D721Med (cell line): ENCODE data around the gene ZFAND2B.
A peak's percentile ranks its signal among the peaks of the same experiment; 100 is the strongest.

Source experiments
- DNase-seq: peaks from one replicate; pipeline ENCODE4 v3.0.0; 2011; ENCODE audit warnings: low spot score; ENCODE audit not compliant: insufficient read length
- FAIRE-seq: peaks from 2 replicates; lab custom pipeline; 2011; peaks lifted over from hg19 to GRCh38; lab: Jason Lieb, UNC
- TF ChIP-seq, protein P1 (sequence below): IDR thresholded peaks from 2 replicates; pipeline ENCODE4 v1.5.1; 2012; ENCODE audit warnings: mild to moderate bottlenecking, control low read depth; ENCODE audit not compliant: insufficient read depth; ENCODE audit errors: missing control alignments

Gene ZFAND2B

DNA sequence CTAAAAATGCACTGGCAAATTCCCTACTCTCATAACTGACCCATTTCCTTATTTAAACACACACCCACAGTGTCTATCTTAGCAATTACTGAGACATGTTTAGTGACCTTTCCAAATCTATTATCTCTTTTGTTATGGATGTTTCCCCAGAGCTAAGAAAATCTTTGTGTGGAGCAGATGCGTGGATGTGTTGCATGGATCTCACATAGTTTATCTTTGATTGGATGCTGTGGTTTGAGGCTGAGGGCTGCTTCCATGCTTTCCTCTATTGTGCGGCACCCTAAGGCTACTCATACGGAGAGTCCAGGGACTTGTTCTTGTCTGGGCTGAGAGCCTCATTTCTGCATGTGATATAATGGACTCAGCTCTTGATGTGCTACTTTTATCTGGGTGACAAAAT is 27.7 kb downstream of the ZFAND2B start:
- FAIRE-seq (no peak), DNase-seq (no peak)
- TF ChIP-seq, protein P1, sequence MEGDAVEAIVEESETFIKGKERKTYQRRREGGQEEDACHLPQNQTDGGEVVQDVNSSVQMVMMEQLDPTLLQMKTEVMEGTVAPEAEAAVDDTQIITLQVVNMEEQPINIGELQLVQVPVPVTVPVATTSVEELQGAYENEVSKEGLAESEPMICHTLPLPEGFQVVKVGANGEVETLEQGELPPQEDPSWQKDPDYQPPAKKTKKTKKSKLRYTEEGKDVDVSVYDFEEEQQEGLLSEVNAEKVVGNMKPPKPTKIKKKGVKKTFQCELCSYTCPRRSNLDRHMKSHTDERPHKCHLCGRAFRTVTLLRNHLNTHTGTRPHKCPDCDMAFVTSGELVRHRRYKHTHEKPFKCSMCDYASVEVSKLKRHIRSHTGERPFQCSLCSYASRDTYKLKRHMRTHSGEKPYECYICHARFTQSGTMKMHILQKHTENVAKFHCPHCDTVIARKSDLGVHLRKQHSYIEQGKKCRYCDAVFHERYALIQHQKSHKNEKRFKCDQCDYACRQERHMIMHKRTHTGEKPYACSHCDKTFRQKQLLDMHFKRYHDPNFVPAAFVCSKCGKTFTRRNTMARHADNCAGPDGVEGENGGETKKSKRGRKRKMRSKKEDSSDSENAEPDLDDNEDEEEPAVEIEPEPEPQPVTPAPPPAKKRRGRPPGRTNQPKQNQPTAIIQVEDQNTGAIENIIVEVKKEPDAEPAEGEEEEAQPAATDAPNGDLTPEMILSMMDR, result no peak

DNA sequence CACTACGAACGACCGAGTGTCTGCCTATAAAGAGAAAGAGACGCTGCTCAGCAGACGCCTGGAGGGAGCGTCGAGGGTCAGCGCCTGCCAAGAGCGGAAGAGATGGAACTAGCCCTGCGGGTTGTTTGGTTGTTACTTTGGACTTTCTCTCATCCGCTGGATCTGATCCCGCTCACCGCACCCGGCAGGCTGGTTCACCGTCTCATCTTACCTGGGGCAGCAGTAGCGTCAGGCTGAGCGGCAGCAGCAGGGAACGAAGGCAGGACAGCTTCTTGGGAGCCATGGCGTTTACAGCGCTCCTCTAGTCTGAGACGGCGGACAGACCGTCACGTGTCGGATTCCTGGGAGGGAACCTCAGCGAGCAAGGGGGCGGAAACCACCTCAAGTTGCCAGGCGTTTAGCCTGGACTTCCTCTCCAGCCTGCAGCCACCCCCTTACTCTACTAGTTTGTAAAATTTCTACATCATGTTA is 36.7 kb downstream of the ZFAND2B start:
- TF ChIP-seq, protein P1, result no peak
- FAIRE-seq (no peak), DNase-seq (no peak)

DNA sequence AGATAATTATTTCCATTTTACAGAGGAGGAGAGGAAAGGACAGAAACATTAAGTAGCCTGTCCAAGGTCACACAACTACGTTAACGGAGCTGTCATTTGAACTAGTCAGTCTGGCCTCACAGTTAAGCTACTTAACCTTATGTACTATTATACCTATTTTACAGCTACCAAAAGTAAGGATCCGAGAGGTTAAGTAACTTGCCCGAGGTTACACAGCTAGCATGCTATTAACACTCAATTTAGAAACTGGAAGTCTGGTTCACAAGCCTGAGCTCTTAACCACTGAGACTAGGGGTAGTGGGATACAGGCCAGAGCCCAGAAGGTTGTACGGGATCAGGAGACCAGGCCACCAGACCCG is 38.2 kb downstream of the ZFAND2B start:
- TF ChIP-seq, protein P1, result no peak
- FAIRE-seq (no peak), DNase-seq (no peak)

DNA sequence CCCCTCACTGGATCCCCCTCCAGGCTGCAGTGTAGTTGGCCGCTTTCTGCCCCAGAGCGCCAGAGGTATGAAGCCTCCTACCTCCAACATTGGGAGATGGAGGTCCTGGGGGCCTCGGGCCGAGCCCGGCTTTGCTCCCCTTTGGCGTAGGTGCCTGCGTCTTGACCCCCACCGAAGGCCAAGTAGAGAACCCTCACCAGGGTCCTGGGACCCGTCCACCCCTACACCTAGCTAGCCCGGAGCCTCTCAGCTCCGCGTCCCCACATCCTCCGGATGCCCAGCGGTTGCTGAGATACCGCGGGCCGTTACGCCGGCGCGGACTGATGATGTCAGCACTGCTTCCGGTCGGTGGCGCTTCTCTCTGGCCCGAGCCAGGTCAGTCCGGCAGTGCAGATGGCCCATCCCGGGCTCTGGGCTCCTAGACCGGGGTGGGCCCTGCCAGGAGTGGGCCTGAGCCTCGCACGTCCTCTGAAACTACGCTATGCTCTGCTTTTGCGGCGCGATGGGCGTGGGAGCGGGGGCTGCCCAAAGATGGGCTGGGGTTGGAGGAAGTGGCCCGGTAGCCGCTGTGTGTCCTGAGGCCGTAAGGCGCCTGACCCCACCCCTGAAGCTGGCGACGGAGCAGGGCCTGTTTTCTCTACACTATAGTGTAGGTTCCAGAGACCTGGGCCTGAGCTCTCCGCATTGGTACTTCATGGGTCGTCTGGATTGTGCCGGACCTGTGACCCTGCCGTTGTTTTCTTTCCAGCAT is 38.7 kb downstream of the ZFAND2B start, which contains the start of the genes GLB1L and STK16:
Gene GLB1L, minus strand, starts transcription at position 297 of the 751 bp plus-strand sequence. CDS start 1,871 bp downstream, outside the sequence.
Gene STK16, plus strand, starts transcription at position 332 of the 751 bp plus-strand sequence. CDS start 521 bp downstream, outside the sequence.
- peak; percentile 100 for DNase-seq
- no peak for FAIRE-seq
- TF ChIP-seq, protein P1, result no peak

DNA sequence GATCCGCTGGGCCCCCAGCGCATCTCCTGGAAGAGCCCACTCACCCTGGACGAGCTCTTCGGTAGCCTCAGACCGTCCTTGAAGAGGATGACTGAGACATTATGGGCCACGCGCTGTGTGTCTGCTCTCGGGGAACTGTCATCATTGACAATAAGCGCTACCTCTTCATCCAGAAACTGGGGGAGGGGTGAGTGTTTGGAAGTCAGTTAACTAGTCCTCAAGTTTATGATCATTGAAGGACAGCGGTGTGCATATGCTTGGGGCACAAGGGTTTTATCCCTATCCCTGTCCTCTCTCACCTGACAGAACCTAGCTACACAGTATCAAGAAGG is 39.3 kb downstream of the ZFAND2B start:
- TF ChIP-seq, protein P1, result no peak
- FAIRE-seq (no peak), DNase-seq (no peak)

DNA sequence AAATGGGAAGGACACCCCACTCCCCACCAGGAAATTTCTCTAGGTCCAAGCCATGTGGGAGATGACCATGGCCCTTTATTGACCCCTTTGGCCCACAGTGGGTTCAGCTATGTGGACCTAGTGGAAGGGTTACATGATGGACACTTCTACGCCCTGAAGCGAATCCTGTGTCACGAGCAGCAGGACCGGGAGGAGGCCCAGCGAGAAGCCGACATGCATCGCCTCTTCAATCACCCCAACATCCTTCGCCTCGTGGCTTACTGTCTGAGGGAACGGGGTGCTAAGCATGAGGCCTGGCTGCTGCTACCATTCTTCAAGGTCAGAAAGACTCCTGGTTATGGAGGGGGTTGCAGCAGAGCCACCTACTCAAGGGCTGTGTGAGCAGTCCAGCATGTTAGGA is 40.0 kb downstream of the ZFAND2B start:
- DNase-seq (no peak), FAIRE-seq (no peak)
- TF ChIP-seq, protein P1, result no peak
